ENCODE data around the gene IAH1.
"Not testable (repeated sequence)": the region's sequence is repeated elsewhere in the genome, so short reads cannot be mapped to it uniquely, and the experiment has no call there.

Gene IAH1

DNA sequence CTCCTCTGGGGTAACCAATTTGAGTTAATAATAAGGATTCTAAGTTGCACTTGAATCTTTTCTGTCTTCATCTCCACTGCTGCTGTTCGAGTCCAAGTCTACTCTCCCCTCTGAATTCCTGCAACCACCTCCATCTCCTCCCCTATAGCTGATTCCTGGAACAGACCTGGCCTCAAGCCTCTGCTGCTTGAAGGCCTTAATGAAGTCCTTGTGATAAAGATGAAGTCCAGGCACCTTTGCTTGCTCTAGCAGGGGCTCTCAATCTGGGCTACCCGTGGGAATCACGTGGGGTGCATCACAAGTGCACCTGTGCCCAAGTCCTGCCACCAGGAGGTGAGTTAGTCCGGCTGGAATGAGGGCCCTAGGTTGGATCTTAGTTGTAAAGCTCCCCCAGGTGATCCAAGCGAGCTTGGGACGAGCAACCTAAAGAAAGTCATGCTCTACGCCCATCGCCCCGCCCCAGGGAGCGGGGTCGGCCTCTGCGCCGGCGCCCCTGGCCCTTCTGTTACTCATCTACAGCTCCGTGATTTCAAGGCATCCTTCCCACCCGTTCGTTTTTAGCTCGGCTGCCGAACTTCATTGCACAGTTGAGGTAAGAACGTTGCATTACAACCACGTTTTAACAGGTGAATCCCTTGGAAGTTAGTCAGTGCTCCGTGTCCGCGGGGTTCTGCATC, 905 bp upstream of the IAH1 start:
- DNase-seq (ENCODE audit: low read depth) = peak; percentile 19

- DNase-seq (ENCODE audit: low read depth) = peak; percentile 47
These were observed 378 bp upstream of the IAH1 start for GRCh38 chr2:9473985-9474360.

- no peak for DNase-seq (ENCODE audit: low read depth)
These were observed 3.6 kb downstream of the IAH1 start for GRCh38 chr2:9477914-9478313.

- DNase-seq (ENCODE audit: low read depth) = no peak
These were observed 4.2 kb downstream of the IAH1 start for GRCh38 chr2:9478526-9478925.

GRCh38 chr2:9480157-9480556, 5.8 kb downstream of the IAH1 start:
- no peak for DNase-seq (ENCODE audit: low read depth)

- no peak for DNase-seq (ENCODE audit: low read depth)
These were observed 8.8 kb downstream of the IAH1 start for GRCh38 chr2:9483107-9483506.

DNA sequence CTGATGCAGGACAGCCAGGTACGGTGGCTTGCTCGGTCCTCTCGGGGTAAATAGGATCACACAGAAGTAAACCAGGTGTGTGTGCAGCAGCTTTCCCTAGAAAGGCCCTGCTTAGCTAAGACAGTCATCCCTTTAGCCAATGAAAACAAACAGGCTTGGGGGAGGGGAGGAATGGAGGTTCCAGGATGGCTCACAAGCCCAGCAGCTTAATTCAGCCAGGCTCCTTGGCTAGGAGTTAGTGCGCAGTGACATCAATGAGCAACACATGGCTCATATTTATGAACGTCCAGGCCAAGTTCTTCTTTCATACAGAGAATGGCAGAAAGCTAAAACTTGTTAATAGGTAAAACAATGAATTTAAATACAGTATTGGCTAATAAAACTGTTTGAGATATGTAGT, 10.2 kb downstream of the IAH1 start:
- no peak for DNase-seq (ENCODE audit: low read depth)

DNA sequence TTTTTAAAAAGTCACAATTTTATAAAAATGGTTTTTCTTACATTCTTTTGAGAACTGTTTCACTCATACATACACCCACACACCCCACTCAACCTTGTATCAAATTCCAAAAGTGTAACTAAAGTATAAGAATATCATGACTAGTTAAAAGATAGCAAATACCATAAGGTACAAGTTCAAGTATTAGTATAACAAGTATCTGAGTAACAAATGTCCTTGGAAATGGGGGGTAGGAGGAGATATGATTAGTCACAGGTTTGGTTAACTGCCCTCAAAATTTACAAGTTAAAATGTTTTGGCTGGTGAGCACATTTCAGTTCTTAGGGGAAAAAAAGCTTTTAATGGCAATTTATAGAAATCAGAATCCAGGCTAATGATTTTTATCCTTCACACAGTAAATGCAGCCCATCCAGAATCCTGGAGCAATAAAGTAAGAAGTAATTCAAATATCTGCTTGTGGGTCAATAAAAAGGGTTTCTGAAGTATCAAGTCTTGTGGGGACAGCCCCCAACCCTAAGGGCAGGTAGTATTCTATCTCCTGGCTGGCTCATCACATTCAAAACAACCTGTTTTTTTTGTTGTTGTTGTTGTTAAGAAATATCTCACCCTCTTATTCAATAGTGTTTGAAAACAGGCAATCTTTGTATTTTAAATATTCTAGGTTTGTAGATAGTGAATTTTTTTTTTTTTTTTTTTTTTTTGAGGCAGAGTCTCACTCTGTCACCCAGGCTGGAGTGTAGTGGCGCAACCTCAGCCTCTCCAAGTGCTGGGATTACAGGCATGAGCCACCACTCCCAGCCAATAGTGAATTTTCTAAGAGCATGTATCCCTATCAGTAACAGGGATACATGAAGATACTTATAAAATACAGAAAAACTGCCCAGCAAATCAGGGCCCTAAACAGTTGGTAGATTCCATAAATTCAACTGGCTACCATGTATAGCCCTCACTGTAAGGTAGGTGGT, 14.5 kb downstream of the IAH1 start:
- DNase-seq (ENCODE audit: low read depth) = no peak

DNA sequence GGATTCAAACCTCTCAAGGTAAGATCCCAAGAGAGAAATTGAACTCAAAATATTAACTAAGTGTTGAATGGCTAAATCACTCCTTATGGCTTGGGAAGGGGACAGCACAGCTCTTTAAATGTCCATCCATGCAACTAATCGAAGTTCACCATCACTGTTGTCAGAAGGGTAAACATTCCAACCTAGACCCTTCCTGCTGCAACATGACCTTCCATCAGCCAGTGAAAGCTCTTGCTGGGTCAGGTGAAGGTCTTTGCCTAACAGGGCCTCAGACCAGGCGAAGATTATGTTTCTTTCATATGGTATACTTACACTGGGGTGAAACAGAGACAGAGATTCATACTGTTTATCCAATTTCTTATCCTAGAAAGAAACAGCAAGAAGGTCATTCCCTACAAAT, 16.4 kb downstream of the IAH1 start:
- no peak for DNase-seq (ENCODE audit: low read depth)

DNA sequence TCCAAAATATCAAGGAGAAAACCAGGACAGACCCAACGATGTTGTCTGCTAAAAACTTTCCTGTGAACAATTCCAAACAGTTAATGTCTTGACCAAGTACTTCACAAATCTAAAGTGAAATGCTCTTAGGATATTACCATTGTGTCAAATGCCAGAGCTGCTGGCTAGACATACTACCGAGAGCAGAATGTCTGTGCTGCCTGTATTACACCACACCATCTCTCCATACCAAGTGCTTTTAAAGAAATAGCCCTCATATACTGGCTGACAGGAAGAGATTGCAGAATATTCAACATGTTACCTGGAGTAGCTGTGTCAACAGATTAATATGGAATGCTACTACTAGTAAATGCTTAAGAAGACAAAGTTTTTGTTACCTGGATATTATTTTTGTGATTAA, 18.6 kb downstream of the IAH1 start:
- no peak for DNase-seq (ENCODE audit: low read depth)

DNA sequence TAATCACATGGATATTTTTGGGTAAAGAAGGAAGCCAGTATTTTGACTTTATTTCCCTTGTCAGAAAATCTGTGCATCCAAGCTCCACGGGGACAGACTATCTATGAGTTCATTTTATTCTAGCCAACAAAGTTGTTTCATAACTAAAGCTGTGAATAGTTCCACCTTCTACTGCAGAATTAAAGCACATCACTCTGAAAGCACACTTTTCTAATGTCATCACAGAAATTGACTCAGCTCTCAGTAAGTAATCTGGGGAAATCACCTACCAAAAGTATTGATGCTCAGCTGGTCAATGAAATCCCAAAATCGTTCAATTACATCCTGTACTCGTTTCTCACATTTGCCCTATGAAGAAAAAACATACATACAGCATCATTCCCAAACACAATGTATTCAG, 19.1 kb downstream of the IAH1 start:
- DNase-seq (ENCODE audit: low read depth) = no peak

GRCh38 chr2:9494081-9494480, 19.7 kb downstream of the IAH1 start:
- DNase-seq (ENCODE audit: low read depth) = no peak

- no peak for DNase-seq (ENCODE audit: low read depth)
These were observed 22.7 kb downstream of the IAH1 start for GRCh38 chr2:9497017-9497416.

DNA sequence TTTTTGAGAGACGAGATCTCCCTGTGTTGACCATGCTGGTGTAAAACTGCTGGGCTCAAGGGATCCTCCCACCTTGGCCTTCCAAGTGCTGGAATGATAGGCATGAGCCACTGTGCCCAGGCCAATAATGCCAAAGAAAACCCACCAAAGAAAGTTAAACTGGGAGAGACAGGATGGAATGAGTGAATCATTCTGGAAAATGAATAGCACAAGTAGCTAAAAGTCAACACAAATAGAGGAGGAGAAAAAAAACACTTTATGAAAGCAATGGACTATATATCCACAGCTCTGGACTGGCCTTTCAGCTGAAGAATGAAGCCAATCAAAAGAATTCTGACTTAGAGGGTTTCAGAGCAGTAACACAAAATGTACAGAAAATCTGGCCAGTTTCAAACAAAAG, 23.9 kb downstream of the IAH1 start:
- DNase-seq (ENCODE audit: low read depth) = no peak

GRCh38 chr2:9508931-9509330, 34.6 kb downstream of the IAH1 start:
- no peak for DNase-seq (ENCODE audit: low read depth)

- not testable (repeated sequence) for DNase-seq (ENCODE audit: low read depth)
These were observed 39.6 kb downstream of the IAH1 start for GRCh38 chr2:9513946-9514345.

DNA sequence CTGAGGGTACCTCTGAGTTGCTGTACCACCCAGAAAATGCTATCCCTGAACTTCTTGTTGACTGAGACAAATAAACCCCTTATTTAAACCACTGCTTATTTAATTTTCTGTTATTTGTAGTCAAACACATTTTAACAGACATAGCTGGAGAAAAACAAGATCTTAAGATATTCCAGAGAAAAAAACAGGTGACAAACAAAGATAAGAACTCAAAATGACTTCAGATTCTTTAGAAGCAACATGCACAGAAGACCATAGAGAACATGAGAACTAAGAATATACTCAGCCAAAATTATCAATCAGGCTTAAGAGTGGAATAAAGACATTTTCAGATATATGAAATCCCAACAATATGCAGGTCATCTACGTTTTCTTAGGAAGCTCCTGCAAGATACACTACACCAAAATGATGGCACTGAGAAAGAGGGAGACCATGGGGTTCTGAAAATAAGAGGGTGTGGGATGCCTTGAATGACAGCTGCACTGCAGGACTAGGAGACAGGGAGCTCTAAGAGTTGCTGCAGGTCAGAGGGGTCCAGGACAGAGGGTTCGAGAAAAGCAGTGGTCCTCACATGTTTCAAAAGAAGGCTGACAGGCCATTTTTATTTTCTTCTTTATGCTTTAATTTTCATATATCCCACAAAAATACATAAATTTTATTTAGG, 42.9 kb downstream of the IAH1 start:
- DNase-seq (ENCODE audit: low read depth) = no peak

- DNase-seq (ENCODE audit: low read depth) = no peak
These were observed 43.8 kb downstream of the IAH1 start for GRCh38 chr2:9518163-9518562.

- no peak for DNase-seq (ENCODE audit: low read depth)
These were observed 44.4 kb downstream of the IAH1 start for GRCh38 chr2:9518780-9519179.

DNA sequence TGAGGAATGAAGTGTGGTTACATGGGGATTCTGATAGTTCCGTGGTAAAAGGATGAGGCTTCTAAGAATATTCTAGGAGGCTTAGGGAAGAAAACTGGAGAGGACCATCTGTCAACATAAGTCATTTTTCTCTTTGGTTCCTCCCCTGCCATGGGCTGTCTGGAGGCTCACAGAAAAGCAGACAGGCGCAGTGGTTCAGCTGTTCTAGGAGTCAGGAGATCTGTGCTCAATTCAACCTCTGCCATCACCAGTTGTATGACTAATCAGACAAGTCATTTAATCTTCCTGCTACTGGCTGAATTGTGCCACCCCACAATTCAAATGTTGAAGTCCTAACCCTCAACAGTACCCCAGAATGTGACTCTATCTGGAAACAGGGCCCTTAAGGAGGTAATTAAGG, 44.9 kb downstream of the IAH1 start:
- no peak for DNase-seq (ENCODE audit: low read depth)

- DNase-seq (ENCODE audit: low read depth) = no peak
These were observed 49.9 kb downstream of the IAH1 start for GRCh38 chr2:9524291-9524690.

GRCh38 chr2:9525266-9525665, 50.9 kb downstream of the IAH1 start:
- no peak for DNase-seq (ENCODE audit: low read depth)

All from stimulated activated CD8-positive, alpha-beta memory T cell treated with anti-CD3 and anti-CD28 coated beads, Interleukin-12 subunit alpha, Interleukin-12 subunit beta, amount 100 ng/mL, for 4 hours (primary cell).